Right cardiac atrium (tissue), 5 donors: ENCODE measurements around the gene ST6GALNAC6. TPM values are rescaled to one million over a fixed set of nuclear protein-coding genes. Genes with fewer than 3 reads are reported as not detected.
A peak's percentile ranks its signal among the peaks of the same experiment; 100 is the strongest.

Experiments used
- ATAC-seq, 2 donors: fragments of 200-7000 bp; cut with Tn5 transposase; one replicate each; pipeline versions ENCODE4 v1.8.0 to v1.9.1; 2020; ENCODE audit warnings: moderate library complexity in 2 of 2, mild to moderate bottlenecking in 1 of 2
- DNase-seq, 3 donors: peaks; one replicate each; pipeline ENCODE4 v3.0.0-alpha.2; 2020
- H3K27ac ChIP-seq: one replicate; pipeline ENCODE4 v1.5.1; 2013; ENCODE audit warnings: mild to moderate bottlenecking, low read length, control low read depth, moderate library complexity
- H3K27me3 ChIP-seq: one replicate; pipeline ENCODE4 v1.6.1; 2013; ENCODE audit not compliant: control insufficient read depth, insufficient read depth
- H3K4me1 ChIP-seq: one replicate; pipeline ENCODE4 v1.6.1; 2013; ENCODE audit warnings: low read length; ENCODE audit not compliant: control insufficient read depth, insufficient read depth
- H3K4me3 ChIP-seq: one replicate; pipeline ENCODE4 v1.5.1; 2013; ENCODE audit warnings: low read length, control low read depth
- H3K9me3 ChIP-seq: one replicate; pipeline ENCODE4 v1.6.1; 2013; ENCODE audit warnings: low read length; ENCODE audit not compliant: control insufficient read depth
- WGBS: extraction: QIAGEN DNeasy Blood & Tissue Kit; methylation state at CpG from one replicate; pipeline ENCODE4 v1.1.7; 2013; 5-methylcytosine and 5-hydroxymethylcytosine counted together
- intact Hi-C, 4 donors: fragments of 100-400 bp; cut with DNase I; formaldehyde crosslinking; loops; one replicate each; pipeline versions ENCODE4 v1.11.0 to v1.14.0; 2022 to 2023
- polyA plus RNA-seq: library from polyadenylated mRNA; stranded (reverse); fragments of 200-250 nt; gene quantifications from one replicate; pipeline ENCODE4 v1.2.3, GENCODE V29; 2013
- total RNA-seq, 4 donors: library from RNA; stranded (reverse); fragmentation: NEBNext Ultra II Directional; extraction: Animal tissue kit (Norgen Biotek cat#: 25700); gene quantifications; one replicate each; pipeline ENCODE4 v1.2.1, GENCODE V29; 2021
- donor health status: healthy with polysubstance abuse.
- donor health status: DM: no; HTN: yes; CAD: no.
- donor health status: DM: no; HTN: no; CAD: no.
- donor health status: DM: no; HTN: yes; CAD: no; lungs with severe emphysema.
- donor health status: DM: yes; HTN: yes; CAD: no.

ST6GALNAC6 gene
- total and polyA plus RNA-seq, 5 donors, result 55.9 to 73.7 (median 65.1) TPM

DNA sequence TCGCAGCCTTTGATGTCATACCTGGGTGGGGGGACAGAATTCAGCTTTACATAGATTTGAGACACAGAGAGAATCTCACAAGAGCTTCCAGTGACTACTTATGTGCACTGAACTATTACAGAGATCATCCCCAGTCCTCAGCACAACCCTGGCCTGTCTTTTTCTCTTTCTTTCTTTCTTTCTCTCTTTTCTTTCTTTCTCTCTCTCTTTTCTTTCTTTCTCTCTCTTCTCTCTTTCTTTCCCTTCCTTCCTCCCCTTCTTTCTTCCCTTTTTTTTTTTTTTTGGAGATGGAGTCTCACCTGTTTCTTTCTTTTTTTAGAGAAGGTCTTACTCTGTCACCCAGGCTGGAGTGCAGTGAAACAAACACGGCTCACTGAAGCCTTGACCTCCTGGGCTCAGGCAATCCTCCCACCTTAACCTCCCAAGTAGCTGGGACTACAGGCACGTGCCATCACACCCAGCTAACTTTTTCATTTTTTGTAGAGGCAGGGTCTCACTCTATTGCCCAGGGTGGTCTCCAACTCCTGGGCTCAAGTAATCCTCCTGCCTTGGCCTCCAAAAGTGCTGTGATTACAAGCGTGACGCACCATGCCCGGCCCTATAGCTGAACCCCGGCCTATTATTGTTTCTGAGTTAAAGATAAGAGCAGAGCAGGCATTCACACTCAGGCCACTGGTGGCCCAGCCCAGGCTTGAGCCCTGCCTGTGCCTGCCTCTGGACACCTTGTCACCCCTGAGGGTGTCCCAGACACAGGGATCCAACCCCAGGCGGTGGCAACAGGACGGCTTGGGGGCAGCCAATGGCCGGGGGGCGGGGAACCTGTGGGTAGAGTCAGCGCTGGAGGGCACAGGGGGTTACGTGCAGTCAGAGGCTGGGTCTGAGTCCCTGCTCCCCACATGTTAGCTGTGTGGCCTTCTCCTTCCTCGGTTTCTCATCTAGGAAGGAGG is 26.8 kb upstream of the ST6GALNAC6 start:
- Histone ChIP-seq H3K4me3 (no peak overlapping the region), H3K27me3 (no peaks in the 10 kb centered on the region), H3K9me3 (no peaks in the 10 kb centered on the region), H3K27ac (no peak overlapping the region), H3K4me1 (peaks cover 6% of the 10 kb centered on the region)
- 75% methylated on average over 14 of the region's 14 CpGs for WGBS
- ATAC-seq (no peak), DNase-seq (peak in 1 of 3 donors; percentile 33)
- intact Hi-C loops, result loop anchor here in 3 of 4 donors (10.0 kb wide), 2 partner anchors 191 to 421 kb away; partner anchors contain the start of gene TOR2A (in 1 of the 3)

DNA sequence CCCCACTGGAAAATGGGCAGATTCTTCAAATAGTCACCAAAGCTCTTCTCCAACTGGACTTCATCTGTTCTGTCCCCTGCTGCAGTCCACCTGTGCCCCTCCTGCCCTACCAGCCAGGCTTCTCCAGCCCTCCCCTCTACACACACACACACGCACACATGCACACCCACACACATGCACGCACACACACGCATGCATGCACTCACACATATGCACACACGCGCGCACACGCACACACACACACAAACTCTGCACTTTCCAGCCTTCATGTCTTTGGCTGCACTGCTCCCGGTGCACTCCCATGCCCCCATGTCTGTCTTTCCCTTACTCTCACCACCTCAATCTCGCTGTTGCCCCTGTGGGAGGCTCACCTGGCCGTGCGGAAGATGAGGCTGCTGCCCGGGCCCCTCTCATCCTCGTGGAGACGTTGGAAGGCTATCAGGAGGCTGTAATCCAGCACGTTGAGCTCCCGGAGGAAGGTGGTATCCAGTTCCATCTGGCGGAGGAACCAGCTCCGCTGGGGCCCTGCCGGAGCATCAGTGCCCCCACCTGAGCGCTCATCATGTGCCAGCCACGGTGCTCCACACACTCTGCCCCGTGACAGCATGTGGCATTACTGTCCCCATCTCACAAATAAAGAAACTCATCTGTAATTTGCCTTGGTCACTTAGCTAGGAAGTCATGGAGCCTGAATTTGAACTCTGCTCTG is 25.5 kb upstream of the ST6GALNAC6 start:
- H3K27me3 ChIP-seq, result no peaks in the 10 kb centered on the region
- no peaks in the 10 kb centered on the region for H3K9me3 ChIP-seq
- peaks cover 3% of the 10 kb centered on the region for H3K4me1 ChIP-seq
- H3K27ac ChIP-seq, result no peak overlapping the region
- intact Hi-C loops, result loop anchor here (5.0 to 10.0 kb wide), 5 partner anchors 188 to 420 kb away; partner anchors contain the start of gene TOR2A (in 3 of the 4)
- H3K4me3 ChIP-seq, result no peak overlapping the region
- WGBS, result 87% methylated on average over 22 of the region's 22 CpGs
- DNase-seq (peak in 1 of 3 donors; percentile 30), ATAC-seq (no peak)

DNA sequence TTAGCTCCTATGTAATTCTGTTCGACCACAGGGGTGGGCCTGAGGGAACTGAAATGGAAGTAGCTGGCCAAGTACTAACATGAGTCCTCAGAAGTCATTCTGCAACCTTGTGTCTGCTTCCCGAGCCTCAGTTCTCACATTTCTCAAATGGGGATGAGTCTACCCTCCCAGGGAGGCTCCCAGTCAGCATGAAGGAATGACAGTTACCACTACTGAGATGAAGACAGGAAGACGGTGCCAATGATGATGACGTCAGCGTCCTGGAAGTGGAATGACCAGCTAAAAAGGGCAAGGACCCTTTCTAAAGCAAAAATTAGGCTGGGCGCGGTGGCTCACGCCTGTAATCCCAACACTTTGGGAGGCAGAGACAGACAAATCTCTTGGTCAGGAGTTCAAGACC is 24.4 kb upstream of the ST6GALNAC6 start:
- H3K4me3 ChIP-seq, result no peak overlapping the region
- no peak overlapping the region for H3K27ac ChIP-seq
- intact Hi-C loops, result loop anchor here (5.0 to 10.0 kb wide), 5 partner anchors 186 to 419 kb away; partner anchors contain the start of gene TOR2A (in 3 of the 4)
- DNase-seq (no peak), ATAC-seq (no peak)
- no peaks in the 10 kb centered on the region for H3K9me3 ChIP-seq
- WGBS, result 74% methylated on average over 8 of the region's 8 CpGs
- H3K4me1 ChIP-seq, result peaks cover 5% of the 10 kb centered on the region
- H3K27me3 ChIP-seq, result no peaks in the 10 kb centered on the region

DNA sequence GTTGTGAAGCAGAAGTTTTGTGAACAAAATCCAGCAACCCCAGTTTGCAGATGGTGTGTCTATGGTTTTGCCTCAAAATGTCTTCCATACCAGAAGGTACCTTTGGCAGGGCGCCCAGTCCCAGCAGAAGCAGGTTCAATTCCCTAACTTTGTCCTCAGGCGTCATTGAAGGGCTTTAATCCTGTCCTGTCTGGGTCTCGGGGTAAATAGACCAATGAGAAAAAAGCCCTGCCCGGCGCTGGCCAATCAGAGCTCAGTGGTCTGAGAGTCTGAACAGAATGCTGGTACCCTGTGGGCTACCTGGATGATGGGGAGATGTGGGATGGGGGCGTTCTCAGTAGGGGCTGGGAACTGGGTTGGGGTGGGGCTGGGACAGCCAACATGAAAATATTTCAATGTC is 23.6 kb upstream of the ST6GALNAC6 start:
- Histone ChIP-seq H3K9me3 (no peaks in the 10 kb centered on the region), H3K27ac (no peak overlapping the region), H3K4me1 (peaks cover 11% of the 10 kb centered on the region), H3K4me3 (no peak overlapping the region), H3K27me3 (no peaks in the 10 kb centered on the region)
- peak in 1 of 3 donors; percentile 62 for DNase-seq
- no peak for ATAC-seq
- intact Hi-C loops, result loop anchor here (5.0 to 10.0 kb wide), 5 partner anchors 186 to 418 kb away; partner anchors contain the start of gene TOR2A (in 3 of the 4)
- 55% methylated on average over 6 of the region's 6 CpGs for WGBS

DNA sequence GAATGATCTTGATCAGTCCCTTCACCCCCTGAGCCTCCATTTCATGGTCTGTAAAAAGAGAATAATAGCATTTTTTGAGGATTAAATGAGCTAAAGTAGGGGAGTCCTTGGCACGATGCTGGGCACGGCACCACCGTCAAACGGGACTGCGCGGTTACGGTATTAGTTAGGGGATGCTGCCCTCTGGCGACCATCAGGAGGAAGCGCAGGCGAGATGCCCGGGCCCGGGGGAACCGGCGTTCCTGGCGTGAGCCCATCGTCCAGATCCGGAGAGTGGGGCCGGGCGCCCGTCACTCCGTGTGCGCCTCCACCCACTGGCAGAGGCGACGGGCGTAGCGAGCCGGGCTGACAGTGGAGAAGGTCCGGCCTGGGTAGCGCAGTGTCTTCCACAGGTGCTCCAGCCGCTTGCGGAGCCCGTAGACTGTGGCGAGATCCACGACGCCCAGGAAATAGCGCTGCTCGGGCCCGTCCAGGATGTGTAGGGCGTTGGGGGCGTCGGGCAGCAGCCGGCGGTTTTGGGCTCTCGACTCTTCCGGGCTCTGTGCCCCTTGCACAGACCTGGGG is 22.2 kb upstream of the ST6GALNAC6 start:
- no peak overlapping the region for H3K4me3 ChIP-seq
- ATAC-seq (peak; percentile 18 to 24), DNase-seq (peak; percentile 77 to 92 (median 90))
- no peak overlapping the region for H3K27ac ChIP-seq
- H3K27me3 ChIP-seq, result no peaks in the 10 kb centered on the region
- H3K9me3 ChIP-seq, result no peaks in the 10 kb centered on the region
- peaks cover 10% of the 10 kb centered on the region for H3K4me1 ChIP-seq
- WGBS, result 9% methylated on average over 45 of the region's 45 CpGs
- intact Hi-C loops, result loop anchor here (2.0 to 10.0 kb wide), 6 partner anchors 184 to 417 kb away; partner anchors contain the start of gene TOR2A (in 4 of the 4)

DNA sequence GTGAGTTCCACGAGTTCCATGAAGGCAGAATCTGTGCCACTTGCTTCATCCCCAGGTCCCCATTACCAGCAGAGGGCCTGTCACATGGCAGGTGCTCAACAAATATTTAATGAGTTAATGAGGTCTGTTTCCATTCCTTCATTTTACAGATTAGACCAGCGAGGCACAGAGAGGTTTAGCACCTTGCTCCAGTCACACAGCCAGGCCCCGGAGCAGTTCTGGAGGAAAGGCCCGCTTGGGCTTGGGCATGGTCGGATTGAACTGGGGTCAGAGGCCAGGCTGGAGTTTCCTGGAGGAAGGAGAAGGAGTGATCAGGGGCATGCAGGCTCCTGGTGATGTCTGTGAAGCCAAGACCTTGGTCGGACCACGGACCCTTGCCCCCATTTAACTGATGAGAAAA is 21.4 kb upstream of the ST6GALNAC6 start:
- peaks cover 15% of the 10 kb centered on the region for H3K4me1 ChIP-seq
- intact Hi-C loops, result loop anchor here (2.0 to 10.0 kb wide), 6 partner anchors 183 to 416 kb away; partner anchors contain the start of gene TOR2A (in 4 of the 4)

DNA sequence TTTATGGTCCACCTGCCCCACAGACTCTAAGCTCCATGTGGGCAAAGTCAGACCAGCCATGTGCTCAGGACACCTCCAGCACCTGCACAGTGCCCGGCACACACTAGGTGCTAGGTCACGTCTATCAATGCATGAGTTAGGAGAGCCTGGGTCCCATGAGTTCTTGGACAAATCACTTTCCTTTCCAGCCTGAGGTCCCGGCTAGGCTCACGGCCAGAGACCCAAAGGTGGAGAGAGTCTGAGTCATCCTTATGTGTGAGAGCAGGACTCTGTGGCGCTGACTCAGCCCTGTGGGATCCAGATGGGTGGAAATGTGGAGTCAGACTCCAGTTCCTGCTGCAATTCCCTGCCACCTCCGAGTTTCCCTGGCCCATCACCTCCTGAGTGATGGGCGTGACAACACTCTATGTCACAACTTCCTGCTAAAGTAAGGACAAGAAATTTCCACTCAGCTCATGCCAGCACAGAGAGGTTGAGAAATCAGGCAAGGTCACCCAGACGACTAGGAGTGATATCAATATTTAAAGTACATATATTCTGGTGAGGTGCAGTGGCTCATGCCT is 19.9 kb upstream of the ST6GALNAC6 start:
- DNase-seq (peak; percentile 86 to 95 (median 92)), ATAC-seq (peak; percentile 50 to 81)
- WGBS, result 49% methylated on average over 8 of the region's 8 CpGs
- Histone ChIP-seq H3K27me3 (no peaks in the 10 kb centered on the region), H3K27ac (peak overlapping the region; percentile 75), H3K4me1 (peaks cover 15% of the 10 kb centered on the region), H3K4me3 (no peak overlapping the region), H3K9me3 (no peaks in the 10 kb centered on the region)
- intact Hi-C loops, result loop anchor here in 1 of 4 donors (5.0 kb wide), 2 partner anchors 37 to 117 kb away; partner anchors contain the start of gene FPGS

More for the DNA sequence above, 21.4 kb upstream of the ST6GALNAC6 start:
- no peak overlapping the region for H3K27ac ChIP-seq
- H3K27me3 ChIP-seq, result no peaks in the 10 kb centered on the region
- ATAC-seq (no peak), DNase-seq (peak in 1 of 3 donors; percentile 34)
- no peak overlapping the region for H3K4me3 ChIP-seq
- H3K9me3 ChIP-seq, result no peaks in the 10 kb centered on the region
- WGBS, result 89% methylated on average over 7 of the region's 7 CpGs

DNA sequence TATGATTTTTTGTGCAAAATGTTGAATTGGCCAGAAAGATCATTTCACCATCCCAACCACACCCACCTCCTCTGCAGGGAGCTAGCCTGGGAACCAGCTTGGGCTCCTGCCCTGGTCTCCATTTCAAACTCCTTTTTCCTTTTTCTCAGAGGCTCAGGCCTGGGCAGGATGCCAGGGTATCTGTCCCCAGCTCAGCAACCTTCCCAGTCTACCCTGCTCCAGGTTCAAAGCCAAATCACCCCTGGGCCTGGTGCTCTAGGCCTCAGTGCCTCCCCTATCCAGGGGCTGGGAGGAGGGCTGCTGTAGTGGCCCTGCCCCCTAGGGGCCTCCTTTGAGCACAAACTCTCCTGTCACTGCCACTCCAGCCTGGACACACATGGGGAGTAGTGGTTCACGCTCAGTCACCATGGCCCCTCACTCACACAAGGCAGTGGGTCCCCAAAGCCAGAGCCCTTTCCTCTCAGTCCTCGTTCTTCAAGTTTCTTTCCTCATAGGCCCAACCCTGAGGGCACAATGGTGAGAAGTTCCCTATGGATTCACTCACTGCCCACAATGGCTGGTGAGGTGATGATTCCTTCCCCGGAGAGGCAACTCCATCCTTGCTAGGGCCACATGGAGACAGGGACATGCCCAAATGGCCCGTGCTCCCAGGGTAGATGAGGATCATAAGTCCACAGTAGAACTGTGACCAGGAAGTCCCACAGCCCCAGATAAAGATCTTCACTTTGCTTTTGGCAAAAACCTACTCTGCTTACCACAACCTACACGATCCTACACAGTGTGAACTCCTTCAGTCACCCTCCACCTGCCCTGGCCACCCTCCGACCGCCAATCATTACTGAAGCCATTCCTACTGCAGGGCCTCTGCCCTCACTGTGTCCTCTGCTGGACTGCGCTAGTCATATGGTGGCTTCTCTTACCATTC is 19.0 kb upstream of the ST6GALNAC6 start:
- WGBS, result 89% methylated on average over 8 of the region's 8 CpGs
- DNase-seq (peak in 2 of 3 donors; percentile 80 to 87), ATAC-seq (peak in 1 of 2 donors; percentile 9)
- Histone ChIP-seq H3K27ac (peak overlapping the region; percentile 75), H3K4me3 (no peak overlapping the region), H3K27me3 (no peaks in the 10 kb centered on the region), H3K4me1 (peaks cover 15% of the 10 kb centered on the region), H3K9me3 (no peaks in the 10 kb centered on the region)
- intact Hi-C loops, result loop anchor here in 1 of 4 donors (5.0 kb wide), 2 partner anchors 36 to 116 kb away; partner anchors contain the start of gene FPGS

DNA sequence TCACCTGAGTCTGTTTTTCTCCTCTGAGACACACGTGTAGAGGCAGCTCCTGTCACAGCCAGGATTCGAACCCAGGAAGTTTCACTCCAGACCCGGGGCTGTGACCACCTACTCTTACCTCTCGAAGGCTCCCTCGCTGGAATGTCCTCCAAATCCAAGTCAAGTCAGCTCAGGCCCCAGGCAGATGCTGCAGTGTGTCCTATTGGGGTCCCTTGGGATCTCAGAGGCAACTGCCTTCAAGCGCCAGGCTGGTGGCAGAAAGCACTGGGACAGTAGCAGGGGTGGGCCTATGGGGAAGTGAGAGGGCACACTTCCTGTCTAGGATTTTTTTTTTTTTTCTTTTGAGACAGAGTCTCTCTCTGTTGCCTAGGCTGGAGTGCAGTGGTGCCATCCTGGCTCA is 18.2 kb upstream of the ST6GALNAC6 start:
- Histone ChIP-seq H3K4me3 (no peak overlapping the region), H3K9me3 (no peaks in the 10 kb centered on the region), H3K27ac (no peak overlapping the region), H3K4me1 (peaks cover 15% of the 10 kb centered on the region), H3K27me3 (no peaks in the 10 kb centered on the region)
- intact Hi-C loops, result loop anchor here in 2 of 4 donors (2.0 to 5.0 kb wide), 3 partner anchors 35 to 115 kb away; partner anchors contain the start of genes AK1 (in 1 of the 2) and FPGS (in 1 of the 2)
- no peak for ATAC-seq
- WGBS, result 61% methylated on average over 6 of the region's 6 CpGs
- DNase-seq, result peak in 1 of 3 donors; percentile 58
